ENCODE measurements around the gene SLC9A8. TPM values are rescaled to one million over a fixed set of nuclear protein-coding genes. Genes with fewer than 3 reads are reported as not detected.

SLC9A8 gene
- total RNA-seq, 1 experiment from 2014 or later = 8.3 TPM

Small RNA genes within 50 kb of the gene (small RNA-seq; reads per million reads assigned to genes)
- gene RF00017 (0 reads per million in 2 experiments), gene RF00019 (0 reads per million in 2 experiments), gene RNU6-919P (0 reads per million in 2 experiments)

Other genes starting within 250 kb of the SLC9A8 start
- 0.16 TPM in 1 of 2 replicates, not detected in the other for gene PTGIS, start 244.7 kb upstream of the SLC9A8 start, total RNA-seq (2014; rRNA removed; shearing (Covaris generic))
- 44.9 and 46.7 TPM in 2 replicates for gene B4GALT5, start 99.0 kb upstream of the SLC9A8 start, total RNA-seq (2014; rRNA removed; shearing (Covaris generic))
- 3.3 and 4.6 TPM in 2 replicates for gene SPATA2, start 102.7 kb downstream of the SLC9A8 start, total RNA-seq (2014; rRNA removed; shearing (Covaris generic))
- gene RNF114, start 123.6 kb downstream of the SLC9A8 start, total RNA-seq (2014; rRNA removed; shearing (Covaris generic)) = 85.0 and 90.6 TPM in 2 replicates
- 0.13 and 0.40 TPM in 2 replicates for gene SNAI1, start 170.2 kb downstream of the SLC9A8 start, total RNA-seq (2014; rRNA removed; shearing (Covaris generic))